ENCODE measurements around the gene SIL1. TPM values are rescaled to one million over a fixed set of nuclear protein-coding genes. Genes with fewer than 3 reads are reported as not detected.

SIL1 gene
- total RNA-seq, 1 donor from 2014 or later: 26.1 TPM

GRCh38 chr5:138969323-138970002 is 228.7 kb downstream of the SIL1 start:
- H3K9ac ChIP-seq (ENCODE audit: low read depth in 1 of 3, low read length in 3 of 3): no peak overlapping the region
- peaks cover 23 to 41% (median 33%) of the 10 kb centered on the region in 3 donors for H3K4me1 ChIP-seq (ENCODE audit: control insufficient read depth in 3 of 3, insufficient read depth in 3 of 3, low read length in 3 of 3)
- no peaks in the 10 kb centered on the region for H3K9me3 ChIP-seq (ENCODE audit: control insufficient read depth in 3 of 3, low read length in 3 of 3)
- no peaks in the 10 kb centered on the region for H3K36me3 ChIP-seq (ENCODE audit: control insufficient read depth in 3 of 3, insufficient read depth in 3 of 3, low read length in 3 of 3)
- no peaks in the 10 kb centered on the region for H3K27me3 ChIP-seq (ENCODE audit: control insufficient read depth in 3 of 3, insufficient read depth in 3 of 3, low read length in 3 of 3)
- H3K27ac ChIP-seq (ENCODE audit: low read depth, low read length): no peak overlapping the region
- no peak overlapping the region for H3K4me3 ChIP-seq (ENCODE audit: low read length in 3 of 3)

DNA sequence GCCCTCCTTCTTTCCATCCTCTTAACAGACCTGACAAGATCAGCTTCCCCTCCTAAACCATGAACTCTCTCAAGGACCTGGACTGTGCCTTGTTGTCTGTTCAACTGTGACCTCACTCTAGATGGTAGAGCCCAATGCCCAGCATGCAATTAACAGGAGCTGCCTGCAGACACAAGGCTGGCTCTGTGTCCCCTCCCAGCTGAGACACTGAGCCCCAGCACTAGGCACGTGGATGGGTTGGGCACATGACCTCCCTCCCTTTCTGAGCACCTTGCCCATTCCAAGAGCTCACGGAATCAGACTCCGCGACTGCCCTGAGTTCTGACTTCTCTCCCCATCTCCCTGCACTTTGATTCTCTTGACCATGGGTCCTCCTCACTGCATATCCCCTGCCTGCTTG is 229.6 kb downstream of the SIL1 start:
- Histone ChIP-seq H3K4me3 (ENCODE audit: low read length in 3 of 3) (no peak overlapping the region), H3K9ac (ENCODE audit: low read depth in 1 of 3, low read length in 3 of 3) (no peak overlapping the region), H3K27me3 (ENCODE audit: control insufficient read depth in 3 of 3, insufficient read depth in 3 of 3, low read length in 3 of 3) (no peaks in the 10 kb centered on the region), H3K9me3 (ENCODE audit: control insufficient read depth in 3 of 3, low read length in 3 of 3) (no peaks in the 10 kb centered on the region), H3K4me1 (ENCODE audit: control insufficient read depth in 3 of 3, insufficient read depth in 3 of 3, low read length in 3 of 3) (peaks cover 16 to 36% (median 26%) of the 10 kb centered on the region in 3 donors), H3K36me3 (ENCODE audit: control insufficient read depth in 3 of 3, insufficient read depth in 3 of 3, low read length in 3 of 3) (no peaks in the 10 kb centered on the region), H3K27ac (ENCODE audit: low read depth, low read length) (no peak overlapping the region)

DNA sequence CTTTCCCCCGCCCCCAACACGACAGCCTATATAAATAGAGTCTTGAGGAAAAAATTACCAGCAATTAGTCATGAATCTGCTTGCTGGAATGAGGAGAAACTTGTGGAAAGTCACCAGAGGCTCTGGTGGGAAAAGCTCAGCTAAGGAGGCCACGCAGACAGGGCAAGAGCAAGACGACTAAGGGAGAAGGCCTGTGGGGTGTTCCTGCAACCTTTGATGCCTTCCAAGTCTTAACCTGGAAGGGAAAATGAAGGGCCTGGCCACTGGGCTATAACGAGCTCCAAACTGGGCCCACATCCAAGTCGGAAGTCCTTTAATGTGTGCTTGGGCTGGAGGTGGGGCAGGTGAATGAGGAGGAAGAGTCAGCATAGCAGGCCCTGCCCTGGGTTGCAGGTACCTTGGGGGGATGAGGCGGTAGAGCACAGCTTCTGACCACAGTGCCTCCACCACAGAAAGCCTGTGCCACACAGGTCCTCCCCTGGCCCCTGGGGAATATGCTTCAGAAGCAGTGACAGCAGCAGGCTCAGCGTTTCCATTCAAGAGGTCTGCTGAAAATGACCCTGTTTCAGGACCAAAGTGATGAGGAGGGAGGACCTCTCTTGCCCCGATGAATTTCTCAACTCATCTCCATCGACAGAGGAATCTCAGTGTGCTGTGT is 230.2 kb downstream of the SIL1 start:
- Histone ChIP-seq H3K9ac (ENCODE audit: low read depth in 1 of 3, low read length in 3 of 3) (no peak overlapping the region), H3K27ac (ENCODE audit: low read depth, low read length) (no peak overlapping the region), H3K9me3 (ENCODE audit: control insufficient read depth in 3 of 3, low read length in 3 of 3) (no peaks in the 10 kb centered on the region), H3K36me3 (ENCODE audit: control insufficient read depth in 3 of 3, insufficient read depth in 3 of 3, low read length in 3 of 3) (no peaks in the 10 kb centered on the region), H3K27me3 (ENCODE audit: control insufficient read depth in 3 of 3, insufficient read depth in 3 of 3, low read length in 3 of 3) (no peaks in the 10 kb centered on the region), H3K4me3 (ENCODE audit: low read length in 3 of 3) (no peak overlapping the region), H3K4me1 (ENCODE audit: control insufficient read depth in 3 of 3, insufficient read depth in 3 of 3, low read length in 3 of 3) (peaks cover 13 to 35% (median 25%) of the 10 kb centered on the region in 3 donors)

GRCh38 chr5:138966236-138966985 is 231.8 kb downstream of the SIL1 start:
- H3K9ac ChIP-seq (ENCODE audit: low read depth in 1 of 3, low read length in 3 of 3): no peak overlapping the region
- H3K36me3 ChIP-seq (ENCODE audit: control insufficient read depth in 3 of 3, insufficient read depth in 3 of 3, low read length in 3 of 3): no peaks in the 10 kb centered on the region
- H3K9me3 ChIP-seq (ENCODE audit: control insufficient read depth in 3 of 3, low read length in 3 of 3): no peaks in the 10 kb centered on the region
- no peak overlapping the region for H3K27ac ChIP-seq (ENCODE audit: low read depth, low read length)
- H3K4me3 ChIP-seq (ENCODE audit: low read length in 3 of 3): no peak overlapping the region
- no peaks in the 10 kb centered on the region for H3K27me3 ChIP-seq (ENCODE audit: control insufficient read depth in 3 of 3, insufficient read depth in 3 of 3, low read length in 3 of 3)
- H3K4me1 ChIP-seq (ENCODE audit: control insufficient read depth in 3 of 3, insufficient read depth in 3 of 3, low read length in 3 of 3): peaks cover 2 to 22% (median 10%) of the 10 kb centered on the region in 3 donors

DNA sequence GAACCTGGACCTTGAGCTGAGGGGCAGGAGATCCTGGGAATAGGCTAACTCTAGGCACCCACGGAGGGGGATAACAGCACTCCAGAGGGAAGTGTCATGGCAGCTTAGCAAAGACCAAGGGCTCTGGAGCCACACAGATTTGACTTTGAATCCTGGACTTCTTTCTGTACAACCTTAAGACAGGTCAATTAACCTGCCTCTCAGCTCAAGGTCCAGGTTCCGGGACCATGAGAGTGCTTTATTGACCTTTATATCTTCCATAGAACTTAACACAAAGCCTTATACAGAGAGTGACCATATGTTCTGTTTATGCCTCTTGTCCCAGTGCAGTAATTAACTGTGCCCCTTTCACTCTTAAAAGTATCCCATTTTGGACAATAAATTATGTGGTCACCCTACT is 232.5 kb downstream of the SIL1 start:
- H3K27me3 ChIP-seq (ENCODE audit: control insufficient read depth in 3 of 3, insufficient read depth in 3 of 3, low read length in 3 of 3): no peaks in the 10 kb centered on the region
- H3K4me3 ChIP-seq (ENCODE audit: low read length in 3 of 3): no peak overlapping the region
- no peak overlapping the region for H3K27ac ChIP-seq (ENCODE audit: low read depth, low read length)
- H3K4me1 ChIP-seq (ENCODE audit: control insufficient read depth in 3 of 3, insufficient read depth in 3 of 3, low read length in 3 of 3): peaks cover 0 to 16% (median 7%) of the 10 kb centered on the region in 3 donors
- H3K9ac ChIP-seq (ENCODE audit: low read depth in 1 of 3, low read length in 3 of 3): no peak overlapping the region
- no peaks in the 10 kb centered on the region for H3K9me3 ChIP-seq (ENCODE audit: control insufficient read depth in 3 of 3, low read length in 3 of 3)
- H3K36me3 ChIP-seq (ENCODE audit: control insufficient read depth in 3 of 3, insufficient read depth in 3 of 3, low read length in 3 of 3): no peaks in the 10 kb centered on the region

DNA sequence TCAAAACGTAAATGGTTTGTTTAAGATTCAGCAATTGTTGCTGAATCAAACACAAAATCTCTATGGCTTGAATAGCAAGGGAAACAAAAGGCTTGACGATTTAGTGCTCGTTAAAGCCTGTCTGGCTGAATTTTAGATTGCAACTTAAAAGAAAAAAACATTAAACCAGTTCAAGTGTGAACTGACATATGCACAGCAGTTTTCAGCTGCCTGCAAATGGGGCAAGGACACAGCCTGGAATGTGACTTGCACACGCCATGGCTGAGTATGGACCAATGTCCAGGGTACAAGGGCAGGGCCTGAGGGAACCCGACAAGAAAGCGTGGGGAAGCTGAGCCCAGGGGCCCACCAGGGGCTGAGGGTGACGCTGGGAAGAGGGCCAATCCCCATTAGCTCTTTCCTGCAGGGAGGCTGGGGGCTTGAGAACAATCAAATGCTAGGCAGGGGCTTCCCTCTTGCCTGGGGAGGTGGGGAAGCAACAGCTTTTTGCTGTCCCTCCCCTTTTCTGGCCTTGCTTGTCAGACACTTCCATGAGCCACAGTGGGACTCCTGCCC is 233.4 kb downstream of the SIL1 start:
- no peak overlapping the region for H3K9ac ChIP-seq (ENCODE audit: low read depth in 1 of 3, low read length in 3 of 3)
- peaks cover 0 to 16% (median 7%) of the 10 kb centered on the region in 3 donors for H3K4me1 ChIP-seq (ENCODE audit: control insufficient read depth in 3 of 3, insufficient read depth in 3 of 3, low read length in 3 of 3)
- no peaks in the 10 kb centered on the region for H3K27me3 ChIP-seq (ENCODE audit: control insufficient read depth in 3 of 3, insufficient read depth in 3 of 3, low read length in 3 of 3)
- no peaks in the 10 kb centered on the region for H3K36me3 ChIP-seq (ENCODE audit: control insufficient read depth in 3 of 3, insufficient read depth in 3 of 3, low read length in 3 of 3)
- no peak overlapping the region for H3K4me3 ChIP-seq (ENCODE audit: low read length in 3 of 3)
- H3K27ac ChIP-seq (ENCODE audit: low read depth, low read length): no peak overlapping the region
- no peaks in the 10 kb centered on the region for H3K9me3 ChIP-seq (ENCODE audit: control insufficient read depth in 3 of 3, low read length in 3 of 3)

GRCh38 chr5:138963763-138964371 is 234.3 kb downstream of the SIL1 start:
- no peaks in the 10 kb centered on the region for H3K9me3 ChIP-seq (ENCODE audit: control insufficient read depth in 3 of 3, low read length in 3 of 3)
- H3K4me1 ChIP-seq (ENCODE audit: control insufficient read depth in 3 of 3, insufficient read depth in 3 of 3, low read length in 3 of 3): peaks cover 0 to 12% (median 2%) of the 10 kb centered on the region in 3 donors
- H3K36me3 ChIP-seq (ENCODE audit: control insufficient read depth in 3 of 3, insufficient read depth in 3 of 3, low read length in 3 of 3): no peaks in the 10 kb centered on the region
- no peak overlapping the region for H3K9ac ChIP-seq (ENCODE audit: low read depth in 1 of 3, low read length in 3 of 3)
- no peak overlapping the region for H3K27ac ChIP-seq (ENCODE audit: low read depth, low read length)
- no peak overlapping the region for H3K4me3 ChIP-seq (ENCODE audit: low read length in 3 of 3)
- no peaks in the 10 kb centered on the region for H3K27me3 ChIP-seq (ENCODE audit: control insufficient read depth in 3 of 3, insufficient read depth in 3 of 3, low read length in 3 of 3)

DNA sequence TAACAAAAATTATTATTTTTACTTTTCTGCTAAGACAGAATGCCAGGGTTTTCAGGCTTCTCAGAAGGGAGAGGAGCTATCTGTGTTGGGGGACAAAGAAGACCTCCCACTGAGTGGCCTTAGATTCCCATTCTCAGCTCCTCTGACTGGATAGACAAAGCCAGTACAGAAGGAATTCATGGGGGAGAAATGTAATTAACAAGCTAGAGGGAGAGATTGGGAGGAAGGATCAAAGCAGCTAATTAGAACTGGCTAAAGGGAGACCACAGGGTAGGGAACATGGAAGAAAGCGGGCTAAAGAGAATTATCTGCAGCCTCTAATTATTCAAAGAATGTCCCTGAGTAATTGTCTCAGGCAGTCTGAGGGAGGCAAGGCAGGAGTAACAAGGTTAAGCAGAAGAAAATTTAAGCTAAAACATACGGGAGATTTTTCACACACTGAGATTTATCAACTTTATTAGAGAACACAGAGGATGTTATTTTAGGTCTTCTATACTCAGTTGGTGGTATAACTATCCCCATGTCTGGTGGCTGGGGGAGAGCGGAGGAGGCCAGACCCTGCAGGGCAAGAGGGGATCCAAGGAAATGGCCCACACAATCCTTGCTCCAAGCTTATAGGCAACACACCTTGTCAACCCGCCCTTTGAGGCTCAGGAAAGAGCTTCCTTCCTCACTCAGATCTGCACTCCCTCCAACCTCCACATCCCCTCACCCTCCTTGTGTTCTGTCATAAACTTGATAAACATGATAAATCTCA is 235.4 kb downstream of the SIL1 start:
- H3K36me3 ChIP-seq (ENCODE audit: control insufficient read depth in 3 of 3, insufficient read depth in 3 of 3, low read length in 3 of 3): no peaks in the 10 kb centered on the region
- no peaks in the 10 kb centered on the region for H3K27me3 ChIP-seq (ENCODE audit: control insufficient read depth in 3 of 3, insufficient read depth in 3 of 3, low read length in 3 of 3)
- peaks cover 0 to 2% (median under 1%) of the 10 kb centered on the region in 3 donors for H3K4me1 ChIP-seq (ENCODE audit: control insufficient read depth in 3 of 3, insufficient read depth in 3 of 3, low read length in 3 of 3)
- no peak overlapping the region for H3K9ac ChIP-seq (ENCODE audit: low read depth in 1 of 3, low read length in 3 of 3)
- H3K9me3 ChIP-seq (ENCODE audit: control insufficient read depth in 3 of 3, low read length in 3 of 3): no peaks in the 10 kb centered on the region
- H3K27ac ChIP-seq (ENCODE audit: low read depth, low read length): no peak overlapping the region
- H3K4me3 ChIP-seq (ENCODE audit: low read length in 3 of 3): no peak overlapping the region

DNA sequence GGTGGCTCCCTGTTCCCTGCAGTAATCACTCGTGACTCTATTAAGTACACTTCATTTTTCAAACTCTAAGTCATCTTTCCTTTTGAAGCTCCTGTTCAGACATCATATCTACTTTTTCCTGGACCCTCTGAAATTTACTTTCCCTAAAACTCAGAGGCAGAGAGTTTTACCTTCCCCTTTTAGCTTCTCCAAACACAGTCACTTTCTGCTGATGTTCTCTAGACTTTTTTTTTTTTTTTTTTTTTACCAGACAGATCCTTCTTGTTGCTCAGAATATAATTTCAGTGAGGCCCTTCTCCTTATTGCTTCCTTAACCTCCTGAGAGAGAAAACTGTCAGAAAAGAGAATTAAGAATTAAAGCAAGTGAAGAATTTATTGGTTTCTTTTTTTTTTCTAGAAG is 236.4 kb downstream of the SIL1 start:
- no peaks in the 10 kb centered on the region for H3K27me3 ChIP-seq (ENCODE audit: control insufficient read depth in 3 of 3, insufficient read depth in 3 of 3, low read length in 3 of 3)
- no peaks in the 10 kb centered on the region for H3K9me3 ChIP-seq (ENCODE audit: control insufficient read depth in 3 of 3, low read length in 3 of 3)
- H3K4me3 ChIP-seq (ENCODE audit: low read length in 3 of 3): no peak overlapping the region
- H3K4me1 ChIP-seq (ENCODE audit: control insufficient read depth in 3 of 3, insufficient read depth in 3 of 3, low read length in 3 of 3): no peaks in the 10 kb centered on the region
- H3K36me3 ChIP-seq (ENCODE audit: control insufficient read depth in 3 of 3, insufficient read depth in 3 of 3, low read length in 3 of 3): no peaks in the 10 kb centered on the region
- H3K27ac ChIP-seq (ENCODE audit: low read depth, low read length): no peak overlapping the region
- no peak overlapping the region for H3K9ac ChIP-seq (ENCODE audit: low read depth in 1 of 3, low read length in 3 of 3)

Measured in skeletal muscle tissue (tissue), 4 donors.